ENCODE results near the gene COX7A2L. TPM values are rescaled to one million over a fixed set of nuclear protein-coding genes. Genes with fewer than 3 reads are reported as not detected.

The COX7A2L gene
- total RNA-seq, 2 donors from 2014 or later = 167 to 170 TPM

- peak overlapping the region; percentile 92 to 95 for H3K27ac ChIP-seq
- H3K4me3 ChIP-seq = peak overlapping the region; percentile 90 to 94
- DNase-seq (ENCODE audit: low spot score) = no peak
- WGBS = 21% methylated on average over 6 of the region's 6 CpGs
- no peak for TF ChIP-seq POLR2AphosphoS5 (IDR thresholded peaks at IDR 0.05)
- TF ChIP-seq CTCF (IDR thresholded peaks at IDR 0.05) = no peak
- TF ChIP-seq POLR2A (IDR thresholded peaks at IDR 0.05) = no peak
- no peaks in the 10 kb centered on the region for H3K4me1 ChIP-seq (replicated peaks)
- no peaks in the 10 kb centered on the region for H3K36me3 ChIP-seq
- intact Hi-C loops (cut with DNase I) = loop anchor here (10.0 kb wide), 1 partner anchor 267 kb away; no protein-coding TSS in a partner anchor
- H3K27me3 ChIP-seq (replicated peaks; ENCODE audit: insufficient read depth) = no peaks in the 10 kb centered on the region
- H3K9me3 ChIP-seq = no peaks in the 10 kb centered on the region
Observed at GRCh38 chr2:42361728-42362283, 789 bp upstream of the COX7A2L start.

- WGBS = under 1% methylated on average over 15 of the region's 15 CpGs
- H3K36me3 ChIP-seq = no peaks in the 10 kb centered on the region
- no peak for DNase-seq (ENCODE audit: low spot score)
- H3K27ac ChIP-seq = peak overlapping the region; percentile 92 to 95
- no peaks in the 10 kb centered on the region for H3K4me1 ChIP-seq (replicated peaks)
- H3K9me3 ChIP-seq = no peaks in the 10 kb centered on the region
- intact Hi-C loops (cut with DNase I) = loop anchor here (10.0 kb wide), 1 partner anchor 266 kb away; no protein-coding TSS in a partner anchor
- peak overlapping the region; percentile 90 to 94 for H3K4me3 ChIP-seq
- TF ChIP-seq POLR2A (IDR thresholded peaks at IDR 0.05) = no peak
- TF ChIP-seq CTCF (IDR thresholded peaks at IDR 0.05) = no peak
- no peak for TF ChIP-seq POLR2AphosphoS5 (IDR thresholded peaks at IDR 0.05)
- H3K27me3 ChIP-seq (replicated peaks; ENCODE audit: insufficient read depth) = no peaks in the 10 kb centered on the region
Observed at GRCh38 chr2:42360493-42360889, 526 bp downstream of the COX7A2L start.

GRCh38 chr2:42359965-42360483, 993 bp downstream of the COX7A2L start:
- H3K36me3 ChIP-seq = no peaks in the 10 kb centered on the region
- H3K4me1 ChIP-seq (replicated peaks) = no peaks in the 10 kb centered on the region
- peak overlapping the region; percentile 90 to 94 for H3K4me3 ChIP-seq
- TF ChIP-seq POLR2A (IDR thresholded peaks at IDR 0.05) (no peak), CTCF (IDR thresholded peaks at IDR 0.05) (no peak), POLR2AphosphoS5 (IDR thresholded peaks at IDR 0.05) (no peak)
- DNase-seq (ENCODE audit: low spot score) = no peak
- WGBS = 17% methylated on average over 12 of the region's 12 CpGs
- no peaks in the 10 kb centered on the region for H3K27me3 ChIP-seq (replicated peaks; ENCODE audit: insufficient read depth)
- H3K27ac ChIP-seq = peak overlapping the region; percentile 92 to 95
- no peaks in the 10 kb centered on the region for H3K9me3 ChIP-seq
- intact Hi-C loops (cut with DNase I) = loop anchor here (10.0 kb wide), 1 partner anchor 265 kb away; no protein-coding TSS in a partner anchor

- Histone ChIP-seq H3K27ac (no peak overlapping the region), H3K4me3 (peak overlapping the region; percentile 90 to 94), H3K4me1 (replicated peaks) (no peaks in the 10 kb centered on the region), H3K36me3 (no peaks in the 10 kb centered on the region), H3K9me3 (no peaks in the 10 kb centered on the region), H3K27me3 (replicated peaks; ENCODE audit: insufficient read depth) (no peaks in the 10 kb centered on the region)
- intact Hi-C loops (cut with DNase I) = no loop called here
- WGBS = 50% methylated on average over 6 of the region's 6 CpGs
- TF ChIP-seq POLR2A (IDR thresholded peaks at IDR 0.05) = no peak
- TF ChIP-seq CTCF (IDR thresholded peaks at IDR 0.05) = no peak
- TF ChIP-seq POLR2AphosphoS5 (IDR thresholded peaks at IDR 0.05) = no peak
- no peak for DNase-seq (ENCODE audit: low spot score)
Observed at GRCh38 chr2:42359304-42359964, 1.6 kb downstream of the COX7A2L start.
